K562 (cell line): Measurements from ENCODE around the gene CD74. TPM values are rescaled to one million over a fixed set of nuclear protein-coding genes. Genes with fewer than 3 reads are reported as not detected.
A peak's percentile ranks its signal among the peaks of the same experiment; 100 is the strongest.

Experiments used
- CREB1 ChIP-seq, 2 experiments: sonication (generic) in 1 of 2; formaldehyde crosslinking in 1 of 2; IDR thresholded peaks; 2 replicates each; pipeline versions ENCODE4 v1.6.1 to v1.8.0; 2012 to 2022; ENCODE audit warnings: inconsistent platforms in 1 of 2, mild to moderate bottlenecking in 1 of 2, missing genetic modification reagents in 1 of 2, moderate library complexity in 1 of 2
- KLF1 ChIP-seq: fragments of 450-650 bp; IDR thresholded peaks from 2 replicates; pipeline ENCODE4 v1.6.1; 2016; ENCODE audit warnings: missing genetic modification characterization, missing compliant biosample characterization
- LCOR ChIP-seq: sonication (generic); formaldehyde crosslinking; IDR thresholded peaks from 2 replicates; pipeline ENCODE4 v1.8.0; 2022; ENCODE audit warnings: mild to moderate bottlenecking, missing genetic modification reagents
- MBD2 ChIP-seq: sonication (generic); IDR thresholded peaks from 2 replicates; pipeline ENCODE4 v1.6.1; 2016; ENCODE audit warnings: low read depth, borderline replicate concordance
- NCOR1 ChIP-seq: fragments of 450-650 bp; IDR thresholded peaks from 2 replicates; pipeline ENCODE4 v1.6.1; 2016; ENCODE audit warnings: mild to moderate bottlenecking, moderate library complexity
- POLR2AphosphoS5 ChIP-seq: IDR thresholded peaks from 2 replicates; pipeline ENCODE4 v1.6.1; 2011; ENCODE audit warnings: mild to moderate bottlenecking, low read depth, low read length, moderate library complexity; ENCODE audit not compliant: control insufficient read depth, insufficient read depth
- RBM25 ChIP-seq: fragments of 200-400 bp; formaldehyde crosslinking; IDR thresholded peaks from 2 replicates; pipeline ENCODE4 v1.6.1; 2018; ENCODE audit warnings: low read length, low read depth, moderate library complexity; ENCODE audit not compliant: severe bottlenecking
- SMARCE1 ChIP-seq: fragments of 450-650 bp; IDR thresholded peaks from 2 replicates; pipeline ENCODE4 v1.7.1; 2016; ENCODE audit warnings: mild to moderate bottlenecking
- SPI1 ChIP-seq: IDR thresholded peaks from 2 replicates; pipeline ENCODE4 v1.6.1; 2011; ENCODE audit warnings: low read depth, low read length, control low read depth, borderline replicate concordance
- ZFP30 ChIP-seq: fragments of 250-450 bp; sonication (Bioruptor Pico); IDR thresholded peaks from 2 replicates; pipeline ENCODE4 v1.8.0; 2022; ENCODE audit warnings: moderate library complexity, mild to moderate bottlenecking, inconsistent platforms, borderline replicate concordance
- ZFP36 ChIP-seq: fragments of 150-350 bp; IDR thresholded peaks from 2 replicates; pipeline ENCODE4 v1.6.1; 2018; ENCODE audit warnings: low read length, low read depth; ENCODE audit not compliant: partially characterized antibody
- ZNF197 ChIP-seq: fragments of 200-800 bp; sonication (Bioruptor generic); IDR thresholded peaks from 2 replicates; pipeline ENCODE4 v1.6.1; 2016; ENCODE audit warnings: low read depth, missing genetic modification characterization, missing compliant biosample characterization
- ZNF766 ChIP-seq: fragments of 200-800 bp; sonication (Bioruptor generic); conservative IDR thresholded peaks from 2 replicates; pipeline ENCODE4 v1.6.1; 2016; ENCODE audit warnings: missing genetic modification characterization, missing compliant biosample characterization
- polyA plus RNA-seq, 8 experiments: library from polyadenylated mRNA; depleted of rRNA in 4 of 8; stranded (reverse) in 5 of 8; unstranded in 3 of 8; fragments of >200 nt; fragmentation: Nextera tagmentation in 2 of 8; fragmentation: Illumina TruSeq in 1 of 8; extraction: Ambion mirVana in 2 of 8; extraction: Trizol in 1 of 8; gene quantifications; 2 replicates each; pipeline versions ENCODE4 v1.2.1 to v1.2.3, GENCODE V29; 2011 to 2014; ENCODE audit warnings: inconsistent platforms in 1 of 8, missing spikeins in 1 of 8
- total RNA-seq, 7 experiments: library from RNA; depleted of rRNA in 6 of 7; stranded (reverse); fragments of >200 nt in 6 of 7; fragmentation: Illumina TruSeq in 2 of 7; extraction: Trizol in 2 of 7; gene quantifications; 2 replicates each; pipeline versions ENCODE4 v1.2.1 to v1.2.3, GENCODE V29; 2011 to 2021; ENCODE audit warnings: low replicate concordance in 1 of 7
- TF ChIP-seq, protein P1 (sequence below): sonication (generic); formaldehyde crosslinking; IDR thresholded peaks from 2 replicates; pipeline ENCODE4 v1.8.1; 2023; ENCODE audit warnings: mild to moderate bottlenecking, missing genetic modification reagents
- TF ChIP-seq, protein P2 (sequence below): fragments of 450-650 bp; formaldehyde crosslinking; conservative IDR thresholded peaks from 2 replicates; pipeline ENCODE4 v1.4.0; 2022; ENCODE audit warnings: mild to moderate bottlenecking, missing genetic modification characterization
- TF ChIP-seq, protein P3 (sequence below): fragments of 200-800 bp; sonication (Bioruptor generic); IDR thresholded peaks from 2 replicates; pipeline ENCODE4 v1.6.1; 2016; ENCODE audit warnings: missing genetic modification characterization, missing compliant biosample characterization

CD74 gene
- total and polyA plus RNA-seq, 9 of the 15 experiments (the other 6 are each of a cell fraction or from before 2014, with no cell fraction given): 0.07 to 4.8 (median 0.32) TPM

DNA sequence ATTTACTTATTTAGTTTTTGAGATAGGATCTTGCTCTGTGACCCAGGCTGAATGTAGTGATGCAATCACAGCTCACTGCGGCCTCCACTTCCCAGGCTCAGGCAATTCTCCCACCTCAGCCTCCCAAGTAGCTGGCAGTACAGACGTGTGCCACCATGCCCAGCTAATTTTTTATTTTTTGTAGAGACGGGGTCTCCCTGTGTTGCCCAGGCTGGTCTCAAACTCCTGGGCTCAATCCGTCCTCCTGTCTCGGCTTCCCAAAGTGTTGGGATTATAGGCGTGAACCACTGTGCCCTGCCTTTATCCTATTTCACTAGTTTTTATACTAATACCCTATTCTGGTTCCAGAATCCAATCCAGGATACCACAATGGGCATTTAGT lies 30.0 kb upstream of the CD74 start (continued):
- TF ChIP-seq LCOR (CRISPR knock-in tag) (no peak), SMARCE1 (no peak), SPI1 (no peak), CREB1 (IDR thresholded peaks at IDR 0.05) (no peak), CREB1 (CRISPR knock-in tag; IDR thresholded peaks at IDR 0.05) (no peak), MBD2 (no peak), NCOR1 (0 out of 2 replicates have a peak, but pooled peaks have one; percentile 18), POLR2AphosphoS5 (peak; percentile 51; the same call in 1 of the 2 replicates), ZFP30 (no peak), KLF1 (tag) (no peak), ZNF197 (no peak), RBM25 (peak; percentile 19), ZFP36 (no peak), ZNF766 (CRISPR knock-in tag) (no peak)
- TF ChIP-seq, protein P1, sequence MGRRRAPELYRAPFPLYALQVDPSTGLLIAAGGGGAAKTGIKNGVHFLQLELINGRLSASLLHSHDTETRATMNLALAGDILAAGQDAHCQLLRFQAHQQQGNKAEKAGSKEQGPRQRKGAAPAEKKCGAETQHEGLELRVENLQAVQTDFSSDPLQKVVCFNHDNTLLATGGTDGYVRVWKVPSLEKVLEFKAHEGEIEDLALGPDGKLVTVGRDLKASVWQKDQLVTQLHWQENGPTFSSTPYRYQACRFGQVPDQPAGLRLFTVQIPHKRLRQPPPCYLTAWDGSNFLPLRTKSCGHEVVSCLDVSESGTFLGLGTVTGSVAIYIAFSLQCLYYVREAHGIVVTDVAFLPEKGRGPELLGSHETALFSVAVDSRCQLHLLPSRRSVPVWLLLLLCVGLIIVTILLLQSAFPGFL (CRISPR knock-in tag): no peak
- TF ChIP-seq, protein P2, sequence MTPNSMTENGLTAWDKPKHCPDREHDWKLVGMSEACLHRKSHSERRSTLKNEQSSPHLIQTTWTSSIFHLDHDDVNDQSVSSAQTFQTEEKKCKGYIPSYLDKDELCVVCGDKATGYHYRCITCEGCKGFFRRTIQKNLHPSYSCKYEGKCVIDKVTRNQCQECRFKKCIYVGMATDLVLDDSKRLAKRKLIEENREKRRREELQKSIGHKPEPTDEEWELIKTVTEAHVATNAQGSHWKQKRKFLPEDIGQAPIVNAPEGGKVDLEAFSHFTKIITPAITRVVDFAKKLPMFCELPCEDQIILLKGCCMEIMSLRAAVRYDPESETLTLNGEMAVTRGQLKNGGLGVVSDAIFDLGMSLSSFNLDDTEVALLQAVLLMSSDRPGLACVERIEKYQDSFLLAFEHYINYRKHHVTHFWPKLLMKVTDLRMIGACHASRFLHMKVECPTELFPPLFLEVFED (CRISPR knock-in tag): 0 out of 2 replicates have a peak, but pooled peaks have one; percentile 2
- TF ChIP-seq, protein P3, sequence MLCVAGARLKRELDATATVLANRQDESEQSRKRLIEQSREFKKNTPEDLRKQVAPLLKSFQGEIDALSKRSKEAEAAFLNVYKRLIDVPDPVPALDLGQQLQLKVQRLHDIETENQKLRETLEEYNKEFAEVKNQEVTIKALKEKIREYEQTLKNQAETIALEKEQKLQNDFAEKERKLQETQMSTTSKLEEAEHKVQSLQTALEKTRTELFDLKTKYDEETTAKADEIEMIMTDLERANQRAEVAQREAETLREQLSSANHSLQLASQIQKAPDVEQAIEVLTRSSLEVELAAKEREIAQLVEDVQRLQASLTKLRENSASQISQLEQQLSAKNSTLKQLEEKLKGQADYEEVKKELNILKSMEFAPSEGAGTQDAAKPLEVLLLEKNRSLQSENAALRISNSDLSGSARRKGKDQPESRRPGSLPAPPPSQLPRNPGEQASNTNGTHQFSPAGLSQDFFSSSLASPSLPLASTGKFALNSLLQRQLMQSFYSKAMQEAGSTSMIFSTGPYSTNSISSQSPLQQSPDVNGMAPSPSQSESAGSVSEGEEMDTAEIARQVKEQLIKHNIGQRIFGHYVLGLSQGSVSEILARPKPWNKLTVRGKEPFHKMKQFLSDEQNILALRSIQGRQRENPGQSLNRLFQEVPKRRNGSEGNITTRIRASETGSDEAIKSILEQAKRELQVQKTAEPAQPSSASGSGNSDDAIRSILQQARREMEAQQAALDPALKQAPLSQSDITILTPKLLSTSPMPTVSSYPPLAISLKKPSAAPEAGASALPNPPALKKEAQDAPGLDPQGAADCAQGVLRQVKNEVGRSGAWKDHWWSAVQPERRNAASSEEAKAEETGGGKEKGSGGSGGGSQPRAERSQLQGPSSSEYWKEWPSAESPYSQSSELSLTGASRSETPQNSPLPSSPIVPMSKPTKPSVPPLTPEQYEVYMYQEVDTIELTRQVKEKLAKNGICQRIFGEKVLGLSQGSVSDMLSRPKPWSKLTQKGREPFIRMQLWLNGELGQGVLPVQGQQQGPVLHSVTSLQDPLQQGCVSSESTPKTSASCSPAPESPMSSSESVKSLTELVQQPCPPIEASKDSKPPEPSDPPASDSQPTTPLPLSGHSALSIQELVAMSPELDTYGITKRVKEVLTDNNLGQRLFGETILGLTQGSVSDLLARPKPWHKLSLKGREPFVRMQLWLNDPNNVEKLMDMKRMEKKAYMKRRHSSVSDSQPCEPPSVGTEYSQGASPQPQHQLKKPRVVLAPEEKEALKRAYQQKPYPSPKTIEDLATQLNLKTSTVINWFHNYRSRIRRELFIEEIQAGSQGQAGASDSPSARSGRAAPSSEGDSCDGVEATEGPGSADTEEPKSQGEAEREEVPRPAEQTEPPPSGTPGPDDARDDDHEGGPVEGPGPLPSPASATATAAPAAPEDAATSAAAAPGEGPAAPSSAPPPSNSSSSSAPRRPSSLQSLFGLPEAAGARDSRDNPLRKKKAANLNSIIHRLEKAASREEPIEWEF: no peak
